Keratinocyte (primary cell): Measurements from ENCODE around the gene CYP4A11.

Experiments
- CTCF ChIP-seq, 3 experiments: IDR thresholded peaks in 1 of 3; conservative IDR thresholded peaks in 1 of 3; optimal IDR thresholded peaks in 1 of 3; 2 replicates in 2 of 3; 3 replicates in 1 of 3; pipeline versions ENCODE3 to v1.5.1; 2011; ENCODE audit warnings: low read length in 3 of 3, mild to moderate bottlenecking in 3 of 3, moderate library complexity in 2 of 3, control low read depth in 1 of 3, inconsistent platforms in 1 of 3; ENCODE audit not compliant: insufficient read depth in 2 of 3; ENCODE audit errors: extremely low read depth in 1 of 3
- EZH2 ChIP-seq: IDR thresholded peaks from one replicate; pipeline ENCODE4 v1.6.1; 2012; ENCODE audit warnings: inconsistent platforms, mild to moderate bottlenecking, low read length, moderate library complexity

- TF ChIP-seq EZH2, result no peak
- no peak for TF ChIP-seq CTCF (optimal IDR thresholded peaks at IDR 0.05 in 1 of 3, IDR thresholded peaks at IDR 0.05 in 1 of 3, conservative IDR thresholded peaks at IDR 0.05 in 1 of 3; ENCODE audit: extremely low read depth in 1 of 3, insufficient read depth in 2 of 3, low read length in 3 of 3)
Observed at GRCh38 chr1:46960250-46960649, 19.0 kb upstream of the CYP4A11 start.
